Adrenal gland (tissue), 12 donors: ENCODE data around the gene C13orf42. TPM values are rescaled to one million over a fixed set of nuclear protein-coding genes. Genes with fewer than 3 reads are reported as not detected.
"Not testable (repeated sequence)": the region's sequence is repeated elsewhere in the genome, so short reads cannot be mapped to it uniquely, and the experiment has no call there.

Experiments
- DNase-seq, 7 donors: peaks; one replicate each; pipeline ENCODE4 v3.0.0-alpha.2; 2019 to 2020
- H3K27ac ChIP-seq, 5 donors: fragments of 200-600 bp; sonication (generic) in 4 of 5; 1 replicate in 3 of 5; 2 replicates in 2 of 5; pipeline versions ENCODE4 v1.5.1 to v1.8.0; 2016 to 2020; ENCODE audit warnings: mild to moderate bottlenecking in 1 of 5
- H3K27me3 ChIP-seq: fragments of 200-600 bp; 2 replicates; pipeline ENCODE4 v1.8.0; 2021
- H3K36me3 ChIP-seq, 2 donors: fragments of 200-600 bp; replicated peaks in 1 of 2; 1 replicate in 1 of 2; 2 replicates in 1 of 2; pipeline versions ENCODE4 v1.5.1 to v1.8.0; 2018 to 2022
- H3K4me1 ChIP-seq, 2 donors: fragments of 200-600 bp; replicated peaks in 1 of 2; 1 replicate in 1 of 2; 2 replicates in 1 of 2; pipeline versions ENCODE4 v1.5.1 to v1.8.0; 2018 to 2021
- H3K4me3 ChIP-seq, 4 donors: fragments of 200-600 bp; sonication (generic) in 3 of 4; one replicate each; pipeline ENCODE4 v1.5.1; 2016 to 2018
- H3K9me3 ChIP-seq, 3 donors: fragments of 200-600 bp; sonication (generic) in 1 of 3; replicated peaks in 1 of 3; 1 replicate in 2 of 3; 2 replicates in 1 of 3; pipeline versions ENCODE4 v1.5.1 to v1.8.0; 2016 to 2021
- CTCF ChIP-seq, 6 experiments: fragments of 450-650 bp in 4 of 6; fragments of 200-600 bp in 2 of 6; sonication (generic) in 1 of 6; IDR thresholded peaks; 1 replicate in 5 of 6; 2 replicates in 1 of 6; pipeline versions ENCODE4 v1.5.1 to v1.8.0; 2016 to 2021; ENCODE audit warnings: antibody characterized with exemption in 6 of 6, mild to moderate bottlenecking in 2 of 6, moderate library complexity in 1 of 6
- POLR2A ChIP-seq, 2 donors: fragments of 450-650 bp; IDR thresholded peaks; one replicate each; pipeline ENCODE4 v1.6.1; 2017; ENCODE audit warnings: antibody characterized with exemption in 2 of 2, mild to moderate bottlenecking in 2 of 2, moderate library complexity in 1 of 2
- WGBS, 4 donors: extraction: QIAGEN DNeasy Blood & Tissue Kit in 2 of 4; methylation state at CpG; one replicate each; pipeline versions ENCODE4 v1.1.5 to v1.1.7; 2013 to 2017; 5-methylcytosine and 5-hydroxymethylcytosine counted together
- intact Hi-C, 2 donors: fragments of 100-400 bp; cut with DNase I; formaldehyde crosslinking; loops; one replicate each; pipeline versions ENCODE4 v1.14.1 to v1.15.0; 2022 to 2023
- polyA plus RNA-seq, 3 donors: library from polyadenylated mRNA; stranded (reverse); fragments of 200-250 nt in 2 of 3; fragments of 350-450 nt in 1 of 3; fragmentation: Illumina TruSeq in 1 of 3; extraction: RNeasy Lipid Tissue Mini Kit (QIAGEN cat#74804) in 1 of 3; gene quantifications; one replicate each; pipeline ENCODE4 v1.2.3, GENCODE V29; 2013 to 2014
- total RNA-seq, 9 donors: library from RNA; depleted of rRNA in 4 of 9; stranded (reverse); fragments of >200 nt in 4 of 9; fragments of 120-200 nt in 1 of 9; fragmentation: NEBNext Ultra II Directional in 1 of 9; extraction: Animal tissue kit (Norgen Biotek cat#: 25700) in 1 of 9; gene quantifications; one replicate each; pipeline versions ENCODE4 v1.1.0 to v1.2.4, GENCODE V29; 2013 to 2023
- donor health status: healthy with polysubstance abuse.
- donor health status: Bipolar disorder and iron deficiency.
- donor health status: DM: yes; HTN: yes; CAD: no.
- donor health status: DM: no; HTN: no; CAD: no.
- donor health status: DM: no; HTN: no; CAD: no.
- donor health status: DM: yes; HTN: yes; CAD: no.

C13orf42 gene
- total and polyA plus RNA-seq, 12 donors: not detected

GRCh38 chr13:51091839-51092238 lies 19.2 kb downstream of the C13orf42 start:
- Histone ChIP-seq H3K36me3 (no peaks in the 10 kb centered on the region), H3K4me1 (no peaks in the 10 kb centered on the region), H3K4me3 (no peak overlapping the region), H3K27me3 (no peaks in the 10 kb centered on the region), H3K27ac (no peak overlapping the region), H3K9me3 (no peaks in the 10 kb centered on the region)
- intact Hi-C loops: no loop called here
- WGBS, 4 donors: 67 to 86% (median 80%) methylated on average over 4 of the region's 4 CpGs
- no peak for TF ChIP-seq CTCF (IDR thresholded peaks at IDR 0.05)
- TF ChIP-seq POLR2A (IDR thresholded peaks at IDR 0.05): no peak
- DNase-seq: no peak

DNA sequence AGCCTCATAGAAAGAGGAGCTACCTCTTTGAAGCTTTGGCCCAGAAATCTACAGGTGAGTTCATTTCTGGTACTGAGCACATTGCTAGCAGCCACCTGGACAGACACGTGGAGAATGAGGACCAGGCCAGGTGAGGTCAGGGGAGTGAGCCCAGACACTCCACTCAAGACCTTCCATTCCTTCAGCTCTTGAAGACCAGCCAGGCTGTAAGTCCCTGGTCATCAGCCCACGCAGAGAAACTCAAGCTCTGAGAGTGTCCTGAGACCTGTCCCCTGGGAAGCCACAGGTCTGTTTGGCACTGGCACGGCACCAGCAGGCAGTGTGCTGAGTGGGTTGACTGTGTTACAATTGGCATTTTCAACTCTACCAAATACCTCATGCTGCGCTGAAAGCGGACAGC lies 27.4 kb downstream of the C13orf42 start:
- whole genome bisulfite sequencing, 4 donors: 86 to 98% (median 90%) methylated on average over 3 to 5 of the region's 5 CpGs
- Histone ChIP-seq H3K27ac (no peak overlapping the region), H3K27me3 (no peaks in the 10 kb centered on the region), H3K4me1 (no peaks in the 10 kb centered on the region), H3K9me3 (no peaks in the 10 kb centered on the region), H3K36me3 (no peaks in the 10 kb centered on the region), H3K4me3 (no peak overlapping the region)
- no peak for TF ChIP-seq POLR2A (IDR thresholded peaks at IDR 0.05)
- no peak for TF ChIP-seq CTCF (IDR thresholded peaks at IDR 0.05)
- DNase-seq: no peak
- intact Hi-C loops: no loop called here

- intact Hi-C loops, H3K36me3 ChIP-seq, DNase-seq, H3K27me3 ChIP-seq, H3K27ac ChIP-seq, H3K4me1 ChIP-seq, H3K9me3 ChIP-seq, H3K4me3 ChIP-seq: not testable (repeated sequence)
- WGBS, 4 donors: 83 to 91% (median 88%) methylated on average over 6 to 7 of the region's 23 CpGs; no CpG with 5 or more reads in 1 of the 4 donors
These were observed 30.5 kb downstream of the C13orf42 start for GRCh38 chr13:51080478-51081065.

GRCh38 chr13:51071493-51071892 lies 39.6 kb downstream of the C13orf42 start:
- H3K36me3 ChIP-seq: no peaks in the 10 kb centered on the region
- H3K9me3 ChIP-seq: no peaks in the 10 kb centered on the region
- no peak for DNase-seq
- H3K27ac ChIP-seq: no peak overlapping the region
- TF ChIP-seq CTCF (IDR thresholded peaks at IDR 0.05) (no peak), POLR2A (IDR thresholded peaks at IDR 0.05) (no peak)
- H3K27me3 ChIP-seq: no peaks in the 10 kb centered on the region
- intact Hi-C loops: no loop called here
- H3K4me1 ChIP-seq: peaks cover 0 to 3% of the 10 kb centered on the region in 2 donors
- no peak overlapping the region for H3K4me3 ChIP-seq
- WGBS, 4 donors: 82 to 87% (median 83%) methylated on average over 8 of the region's 8 CpGs

- intact Hi-C loops: no loop called here
- WGBS, 4 donors: 8 to 16% (median 9%) methylated on average over 4 to 11 of the region's 11 CpGs
These were observed 40.9 kb downstream of the C13orf42 start for GRCh38 chr13:51070005-51070649.

More at GRCh38 chr13:51070005-51070649, 40.9 kb downstream of the C13orf42 start:
- Histone ChIP-seq H3K4me1 (peaks cover 0 to 3% of the 10 kb centered on the region in 2 donors), H3K4me3 (no peak overlapping the region), H3K27me3 (peaks cover 3% of the 10 kb centered on the region), H3K36me3 (no peaks in the 10 kb centered on the region), H3K27ac (no peak overlapping the region), H3K9me3 (no peaks in the 10 kb centered on the region)
- DNase-seq: peak; percentile 71 to 92 (median 85)
- TF ChIP-seq POLR2A (IDR thresholded peaks at IDR 0.05) (no peak), CTCF (IDR thresholded peaks at IDR 0.05) (peak; percentile 87 to 96 (median 91))
